ENCODE results near the gene SAP30BP. TPM values are rescaled to one million over a fixed set of nuclear protein-coding genes. Genes with fewer than 3 reads are reported as not detected.
"Not testable (repeated sequence)": the region's sequence is repeated elsewhere in the genome, so short reads cannot be mapped to it uniquely, and the experiment has no call there.

The SAP30BP gene
- total RNA-seq, 1 donor from 2014 or later: 101 TPM

DNA sequence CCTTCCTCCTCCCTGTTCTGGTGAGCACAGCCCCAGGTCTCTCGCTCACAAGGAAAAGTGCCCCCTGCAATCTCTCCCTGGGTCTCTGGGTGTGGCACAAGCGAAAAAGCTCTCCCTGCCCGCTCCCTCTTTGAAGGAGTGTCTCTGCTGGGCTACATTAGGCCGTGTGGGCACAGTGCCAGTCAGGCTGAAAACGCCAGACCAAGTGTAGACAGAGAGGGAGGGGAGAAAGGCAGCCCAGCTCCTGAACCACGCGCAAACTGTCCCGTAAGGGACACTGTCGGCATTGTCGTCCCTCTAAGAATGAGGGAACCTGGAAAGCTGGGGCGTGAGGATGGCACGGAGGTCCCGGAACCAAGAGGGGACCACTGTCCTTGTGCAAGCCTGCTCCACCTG is 30.0 kb upstream of the SAP30BP start:
- H3K36me3 Mint-ChIP-seq (ENCODE audit: low read depth): no peaks in the 10 kb centered on the region
- H3K9me3 Mint-ChIP-seq: no peaks in the 10 kb centered on the region
- no peaks in the 10 kb centered on the region for H3K27me3 Mint-ChIP-seq (ENCODE audit: low read depth)
- H3K4me1 Mint-ChIP-seq (ENCODE audit: low read depth): peaks cover 2% of the 10 kb centered on the region
- no peak overlapping the region for H3K27ac Mint-ChIP-seq
- H3K4me3 Mint-ChIP-seq (ENCODE audit: low read depth): no peak overlapping the region
- intact Hi-C loops (cut with micrococcal nuclease): no loop called here
- DNase-seq (ENCODE audit: low spot score): no peak

DNA sequence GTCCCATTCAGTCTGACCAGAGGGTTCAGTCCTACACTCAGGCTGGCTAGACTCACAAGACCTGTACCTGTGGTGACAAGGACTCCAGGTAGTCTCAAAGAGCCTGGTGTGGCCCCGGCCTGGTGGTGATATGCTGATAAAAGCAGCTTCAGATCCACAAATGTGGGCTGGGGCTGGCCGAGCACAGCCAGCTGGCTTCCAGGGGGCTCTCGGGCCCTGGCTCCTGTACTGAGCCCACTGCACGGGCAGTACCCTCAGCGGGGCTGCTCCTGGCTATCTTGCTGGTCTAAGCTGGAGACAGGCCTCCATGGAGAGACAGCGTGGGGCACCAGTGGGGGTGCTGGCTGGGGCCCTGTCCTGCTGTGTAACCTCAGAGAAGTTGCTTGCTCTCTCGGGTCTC is 29.6 kb upstream of the SAP30BP start:
- Mint-ChIP-seq H3K4me3 (ENCODE audit: low read depth) (no peak overlapping the region), H3K36me3 (ENCODE audit: low read depth) (no peaks in the 10 kb centered on the region), H3K9me3 (no peaks in the 10 kb centered on the region), H3K27me3 (ENCODE audit: low read depth) (no peaks in the 10 kb centered on the region), H3K4me1 (ENCODE audit: low read depth) (peaks cover 2% of the 10 kb centered on the region), H3K27ac (no peak overlapping the region)
- no peak for DNase-seq (ENCODE audit: low spot score)
- intact Hi-C loops (cut with micrococcal nuclease): no loop called here

DNA sequence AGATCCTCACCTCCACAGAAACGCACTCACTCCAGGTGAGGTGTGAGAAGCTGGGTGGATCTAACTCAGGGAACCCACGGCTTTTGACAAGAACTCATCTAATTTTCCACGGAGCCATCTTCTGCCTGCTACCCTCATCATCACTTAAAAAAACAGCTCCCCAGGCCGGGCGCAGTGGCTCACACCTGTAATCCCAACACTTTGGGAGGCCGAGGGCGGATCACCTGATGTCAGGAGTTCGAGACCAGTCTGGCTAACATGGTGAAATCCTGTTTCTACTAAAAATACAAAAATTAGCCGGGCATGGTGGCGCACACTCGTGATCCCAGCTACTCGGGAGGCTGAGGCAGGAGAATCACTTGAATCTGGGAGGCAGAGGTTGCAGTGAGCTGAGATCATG is 29.1 kb upstream of the SAP30BP start:
- intact Hi-C loops (cut with micrococcal nuclease); H3K36me3 Mint-ChIP-seq (ENCODE audit: low read depth); H3K27ac Mint-ChIP-seq; DNase-seq (ENCODE audit: low spot score); H3K9me3 Mint-ChIP-seq; H3K4me3 Mint-ChIP-seq (ENCODE audit: low read depth); H3K27me3 Mint-ChIP-seq (ENCODE audit: low read depth); H3K4me1 Mint-ChIP-seq (ENCODE audit: low read depth): not testable (repeated sequence)

DNA sequence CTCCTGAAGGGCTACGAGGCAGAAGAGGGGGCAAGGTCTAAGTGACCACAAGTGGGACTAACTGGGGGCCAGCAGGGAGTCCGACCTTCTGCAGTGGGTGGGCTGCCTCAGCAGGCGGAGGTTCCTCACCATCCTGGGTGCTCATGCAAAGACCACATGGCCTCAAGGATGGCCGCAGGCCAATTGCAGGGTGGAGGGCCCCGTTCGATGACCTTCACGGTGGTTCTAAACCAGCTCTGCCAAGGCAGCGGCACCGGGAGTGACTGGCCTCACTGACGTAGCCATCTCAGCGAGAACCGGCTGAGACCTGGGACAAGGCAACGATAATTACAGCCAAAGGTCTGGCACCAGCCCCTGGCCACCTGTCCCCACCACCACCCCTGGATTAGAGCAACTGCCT is 28.2 kb upstream of the SAP30BP start:
- no peak overlapping the region for H3K27ac Mint-ChIP-seq
- no peak for DNase-seq (ENCODE audit: low spot score)
- no peaks in the 10 kb centered on the region for H3K36me3 Mint-ChIP-seq (ENCODE audit: low read depth)
- H3K27me3 Mint-ChIP-seq (ENCODE audit: low read depth): no peaks in the 10 kb centered on the region
- no peaks in the 10 kb centered on the region for H3K9me3 Mint-ChIP-seq
- intact Hi-C loops (cut with micrococcal nuclease): no loop called here
- peaks cover under 1% of the 10 kb centered on the region for H3K4me1 Mint-ChIP-seq (ENCODE audit: low read depth)
- no peak overlapping the region for H3K4me3 Mint-ChIP-seq (ENCODE audit: low read depth)

DNA sequence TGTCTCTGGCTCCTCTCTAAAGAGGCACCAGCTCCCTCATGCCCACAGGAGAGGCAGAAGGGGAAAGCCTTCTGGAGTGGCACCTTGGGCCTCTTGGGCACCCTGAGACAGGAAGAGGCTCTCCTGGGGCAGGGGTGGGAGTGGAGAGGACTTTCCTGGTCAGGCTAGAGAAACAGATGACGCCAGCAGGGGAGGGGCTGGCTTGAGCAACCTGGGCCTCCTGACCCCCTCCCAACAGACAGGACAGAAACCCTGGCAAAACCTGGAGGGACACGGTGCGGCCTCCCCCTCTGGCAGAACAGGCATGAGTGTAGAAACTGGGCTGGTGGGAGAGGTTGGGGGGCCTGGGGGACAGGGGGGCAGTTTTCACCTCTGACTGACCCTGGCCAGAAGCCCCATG is 27.8 kb upstream of the SAP30BP start:
- H3K4me3 Mint-ChIP-seq (ENCODE audit: low read depth): no peak overlapping the region
- H3K27ac Mint-ChIP-seq: no peak overlapping the region
- no peak for DNase-seq (ENCODE audit: low spot score)
- H3K4me1 Mint-ChIP-seq (ENCODE audit: low read depth): no peaks in the 10 kb centered on the region
- H3K36me3 Mint-ChIP-seq (ENCODE audit: low read depth): no peaks in the 10 kb centered on the region
- no peaks in the 10 kb centered on the region for H3K27me3 Mint-ChIP-seq (ENCODE audit: low read depth)
- intact Hi-C loops (cut with micrococcal nuclease): no loop called here
- no peaks in the 10 kb centered on the region for H3K9me3 Mint-ChIP-seq

DNA sequence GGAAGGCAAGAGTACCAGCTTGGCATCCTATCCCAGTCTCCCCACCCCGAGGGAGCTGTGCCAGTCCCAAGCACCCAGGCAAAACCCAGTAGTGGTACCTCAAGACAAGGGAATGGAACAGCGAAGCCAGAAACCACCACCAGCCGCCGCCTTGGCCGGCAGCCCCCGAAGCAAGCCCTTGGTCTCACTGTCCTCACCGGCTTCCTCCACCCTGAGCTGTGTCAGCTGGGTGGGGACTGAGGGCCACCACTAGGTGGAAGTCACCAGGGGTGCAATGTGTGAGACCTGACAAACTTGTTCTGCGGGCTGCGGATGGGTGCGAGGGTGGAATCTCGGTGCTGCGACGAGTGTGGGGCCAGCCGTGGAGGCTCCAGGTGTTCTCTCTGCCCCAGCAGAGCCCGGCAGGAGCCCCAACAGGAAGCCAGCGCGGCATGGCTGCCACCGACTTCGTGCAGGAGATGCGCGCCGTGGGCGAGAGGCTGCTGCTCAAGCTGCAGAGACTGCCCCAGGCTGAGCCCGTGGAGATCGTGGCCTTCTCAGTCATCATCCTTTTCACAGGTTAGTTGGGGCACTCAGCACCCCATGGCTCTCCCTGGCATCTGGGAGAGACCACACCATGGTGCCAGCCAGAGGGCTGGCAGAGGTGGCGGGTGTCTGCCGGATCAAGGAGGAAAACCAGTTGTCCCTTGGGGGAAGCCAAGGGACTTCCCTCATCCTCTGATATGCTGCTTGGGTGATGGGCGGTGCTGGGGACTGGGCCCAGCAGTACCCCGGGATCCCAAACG is 27.2 kb upstream of the SAP30BP start:
- Mint-ChIP-seq H3K36me3 (ENCODE audit: low read depth) (no peaks in the 10 kb centered on the region), H3K9me3 (no peaks in the 10 kb centered on the region), H3K27me3 (ENCODE audit: low read depth) (no peaks in the 10 kb centered on the region), H3K4me3 (ENCODE audit: low read depth) (no peak overlapping the region), H3K4me1 (ENCODE audit: low read depth) (no peaks in the 10 kb centered on the region), H3K27ac (no peak overlapping the region)
- no peak for DNase-seq (ENCODE audit: low spot score)
- intact Hi-C loops (cut with micrococcal nuclease): no loop called here

- Mint-ChIP-seq H3K9me3 (no peaks in the 10 kb centered on the region), H3K4me3 (ENCODE audit: low read depth) (no peak overlapping the region), H3K4me1 (ENCODE audit: low read depth) (peaks cover under 1% of the 10 kb centered on the region), H3K36me3 (ENCODE audit: low read depth) (no peaks in the 10 kb centered on the region), H3K27ac (no peak overlapping the region), H3K27me3 (ENCODE audit: low read depth) (no peaks in the 10 kb centered on the region)
- DNase-seq (ENCODE audit: low spot score): no peak
- intact Hi-C loops (cut with micrococcal nuclease): no loop called here
These were observed 26.5 kb upstream of the SAP30BP start for GRCh38 chr17:75640556-75641119.

GRCh38 chr17:75641343-75641742 is 25.8 kb upstream of the SAP30BP start:
- H3K27me3 Mint-ChIP-seq (ENCODE audit: low read depth): no peaks in the 10 kb centered on the region
- H3K27ac Mint-ChIP-seq: no peak overlapping the region
- DNase-seq (ENCODE audit: low spot score): no peak
- H3K4me3 Mint-ChIP-seq (ENCODE audit: low read depth): no peak overlapping the region
- H3K36me3 Mint-ChIP-seq (ENCODE audit: low read depth): no peaks in the 10 kb centered on the region
- H3K4me1 Mint-ChIP-seq (ENCODE audit: low read depth): peaks cover 7% of the 10 kb centered on the region
- H3K9me3 Mint-ChIP-seq: no peaks in the 10 kb centered on the region
- intact Hi-C loops (cut with micrococcal nuclease): no loop called here

DNA sequence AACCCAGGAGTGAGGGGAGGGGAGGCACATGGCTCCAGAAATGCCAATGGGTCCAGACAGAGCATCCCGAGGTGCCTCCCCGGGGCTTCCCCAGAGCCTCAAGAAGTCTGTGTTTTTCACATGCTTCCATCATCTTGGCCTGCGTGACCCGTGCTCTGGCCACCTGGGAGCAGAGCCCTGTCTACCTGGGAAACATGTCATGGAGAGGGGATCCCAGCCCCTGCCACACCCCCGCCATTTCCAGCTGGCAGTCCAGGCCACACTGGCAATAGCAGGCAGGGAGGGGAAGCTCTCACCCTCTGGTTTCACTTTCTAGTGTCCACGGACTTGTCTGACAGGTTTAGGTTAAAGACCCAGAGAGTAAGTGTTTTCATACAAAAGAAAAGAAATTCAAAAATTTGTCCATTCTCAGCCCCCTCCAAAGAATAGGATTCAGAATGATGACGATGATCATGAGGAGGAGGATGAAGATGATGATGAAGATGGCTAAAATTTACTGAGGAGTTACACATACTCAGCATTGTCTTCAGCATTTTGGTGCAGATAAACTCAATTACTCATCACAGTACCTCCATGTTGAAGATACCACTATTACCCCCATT is 24.9 kb upstream of the SAP30BP start:
- H3K36me3 Mint-ChIP-seq (ENCODE audit: low read depth): no peaks in the 10 kb centered on the region
- no peak overlapping the region for H3K27ac Mint-ChIP-seq
- H3K4me1 Mint-ChIP-seq (ENCODE audit: low read depth): peaks cover 7% of the 10 kb centered on the region
- H3K27me3 Mint-ChIP-seq (ENCODE audit: low read depth): no peaks in the 10 kb centered on the region
- no peak overlapping the region for H3K4me3 Mint-ChIP-seq (ENCODE audit: low read depth)
- no peak for DNase-seq (ENCODE audit: low spot score)
- no peaks in the 10 kb centered on the region for H3K9me3 Mint-ChIP-seq
- intact Hi-C loops (cut with micrococcal nuclease): no loop called here

GRCh38 chr17:75642784-75643642 is 24.1 kb upstream of the SAP30BP start:
- no peak for DNase-seq (ENCODE audit: low spot score)
- Mint-ChIP-seq H3K27ac (no peak overlapping the region), H3K27me3 (ENCODE audit: low read depth) (no peaks in the 10 kb centered on the region), H3K9me3 (no peaks in the 10 kb centered on the region), H3K36me3 (ENCODE audit: low read depth) (no peaks in the 10 kb centered on the region), H3K4me1 (ENCODE audit: low read depth) (peaks cover 7% of the 10 kb centered on the region), H3K4me3 (ENCODE audit: low read depth) (no peak overlapping the region)
- intact Hi-C loops (cut with micrococcal nuclease): no loop called here

DNA sequence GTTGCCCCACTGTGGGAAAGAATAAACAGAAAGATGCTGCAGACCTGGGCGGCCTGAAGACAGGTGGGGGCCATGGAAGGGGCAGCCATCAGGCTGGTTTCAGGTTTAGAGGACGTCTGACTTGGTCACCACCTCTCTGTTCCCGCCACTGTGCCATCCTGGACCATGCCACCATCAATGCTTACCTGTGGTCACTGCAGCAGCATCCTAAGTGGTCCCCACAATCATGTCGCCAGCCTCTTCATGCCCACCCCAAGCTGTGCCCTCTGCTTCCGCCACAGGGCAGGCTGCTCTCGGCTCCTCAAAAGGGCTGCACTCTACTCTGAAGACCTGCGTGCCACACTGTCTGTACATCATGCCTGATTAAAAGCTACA is 23.5 kb upstream of the SAP30BP start:
- no peak for DNase-seq (ENCODE audit: low spot score)
- H3K4me3 Mint-ChIP-seq (ENCODE audit: low read depth): no peak overlapping the region
- intact Hi-C loops (cut with micrococcal nuclease): no loop called here
- H3K27ac Mint-ChIP-seq: no peak overlapping the region
- H3K36me3 Mint-ChIP-seq (ENCODE audit: low read depth): no peaks in the 10 kb centered on the region
- no peaks in the 10 kb centered on the region for H3K9me3 Mint-ChIP-seq
- H3K4me1 Mint-ChIP-seq (ENCODE audit: low read depth): peaks cover 7% of the 10 kb centered on the region
- no peaks in the 10 kb centered on the region for H3K27me3 Mint-ChIP-seq (ENCODE audit: low read depth)

GRCh38 chr17:75645501-75645888 is 21.6 kb upstream of the SAP30BP start:
- intact Hi-C loops (cut with micrococcal nuclease): no loop called here
- Mint-ChIP-seq H3K9me3 (no peaks in the 10 kb centered on the region), H3K36me3 (ENCODE audit: low read depth) (peaks cover 4% of the 10 kb centered on the region), H3K4me1 (ENCODE audit: low read depth) (peaks cover 7% of the 10 kb centered on the region), H3K27ac (no peak overlapping the region), H3K27me3 (ENCODE audit: low read depth) (no peaks in the 10 kb centered on the region), H3K4me3 (ENCODE audit: low read depth) (no peak overlapping the region)
- no peak for DNase-seq (ENCODE audit: low spot score)
